Bone marrow (tissue), 2 donors: ENCODE data around the gene ZMYND8.
"Not testable (repeated sequence)": the region's sequence is repeated elsewhere in the genome, so short reads cannot be mapped to it uniquely, and the experiment has no call there.

Experiments used
- DNase-seq, 2 donors: peaks; one replicate each; lab custom pipeline; 2025; lab: John Stamatoyannopoulos, UW

ZMYND8 gene

GRCh38 chr20:47246061-47246777 is 110.3 kb downstream of the ZMYND8 start:
- DNase-seq: no peak

- not testable (repeated sequence) for DNase-seq
These were observed 111.3 kb downstream of the ZMYND8 start for GRCh38 chr20:47245166-47245565.

- DNase-seq: no peak
These were observed 112.0 kb downstream of the ZMYND8 start for GRCh38 chr20:47244451-47244850.

GRCh38 chr20:47243532-47244305 is 112.8 kb downstream of the ZMYND8 start:
- no peak for DNase-seq

GRCh38 chr20:47243003-47243402 is 113.5 kb downstream of the ZMYND8 start:
- no peak for DNase-seq

GRCh38 chr20:47241345-47241781 is 115.1 kb downstream of the ZMYND8 start:
- DNase-seq: no peak

GRCh38 chr20:47240096-47240495 is 116.4 kb downstream of the ZMYND8 start:
- DNase-seq: not testable (repeated sequence)

- no peak for DNase-seq
These were observed 116.8 kb downstream of the ZMYND8 start for GRCh38 chr20:47239719-47240067.

- no peak for DNase-seq
These were observed 117.5 kb downstream of the ZMYND8 start for GRCh38 chr20:47238780-47239718.

GRCh38 chr20:47237715-47238114 is 118.8 kb downstream of the ZMYND8 start:
- no peak for DNase-seq

GRCh38 chr20:47236639-47236900 is 119.9 kb downstream of the ZMYND8 start:
- DNase-seq: no peak

- DNase-seq: no peak
These were observed 120.5 kb downstream of the ZMYND8 start for GRCh38 chr20:47235853-47236638.

- no peak for DNase-seq
These were observed 121.4 kb downstream of the ZMYND8 start for GRCh38 chr20:47235111-47235510.

- no peak for DNase-seq
These were observed 122.9 kb downstream of the ZMYND8 start for GRCh38 chr20:47233333-47234188.

GRCh38 chr20:47232518-47232917 is 124.0 kb downstream of the ZMYND8 start:
- no peak for DNase-seq

GRCh38 chr20:47231382-47232039 is 125.0 kb downstream of the ZMYND8 start:
- DNase-seq: no peak

- no peak for DNase-seq
These were observed 125.7 kb downstream of the ZMYND8 start for GRCh38 chr20:47230811-47231256.

- DNase-seq: no peak
These were observed 127.8 kb downstream of the ZMYND8 start for GRCh38 chr20:47228654-47229053.

GRCh38 chr20:47227576-47227975 is 128.9 kb downstream of the ZMYND8 start:
- DNase-seq: no peak

- no peak for DNase-seq
These were observed 129.4 kb downstream of the ZMYND8 start for GRCh38 chr20:47227119-47227518.
